ENCODE data around the gene CCDC167.

CCDC167 gene

GRCh38 chr6:37483917-37484785 lies 15.5 kb downstream of the CCDC167 start:
- peaks cover 37% of the 10 kb centered on the region for H3K4me1 Mint-ChIP-seq
- H3K4me3 Mint-ChIP-seq: no peak overlapping the region

GRCh38 chr6:37483252-37483901 lies 16.3 kb downstream of the CCDC167 start:
- Mint-ChIP-seq H3K27ac (no peak overlapping the region), H3K27me3 (ENCODE audit: low read depth) (peaks cover 26% of the 10 kb centered on the region), H3K4me1 (peaks cover 33% of the 10 kb centered on the region), H3K36me3 (ENCODE audit: low read depth) (peaks cover 34% of the 10 kb centered on the region), H3K4me3 (no peak overlapping the region), H3K9me3 (no peaks in the 10 kb centered on the region)
- TF ChIP-seq CTCF (IDR thresholded peaks at IDR 0.05; ENCODE audit: unreplicated experiment in 3 of 3): no peak

More at GRCh38 chr6:37483917-37484785, 15.5 kb downstream of the CCDC167 start:
- Mint-ChIP-seq H3K27ac (no peak overlapping the region), H3K9me3 (no peaks in the 10 kb centered on the region), H3K27me3 (ENCODE audit: low read depth) (peaks cover 33% of the 10 kb centered on the region), H3K36me3 (ENCODE audit: low read depth) (peaks cover 26% of the 10 kb centered on the region)
- peak; percentile 74 to 82 (median 81) for TF ChIP-seq CTCF (IDR thresholded peaks at IDR 0.05; ENCODE audit: unreplicated experiment in 3 of 3)

- peaks cover 24% of the 10 kb centered on the region for H3K27me3 Mint-ChIP-seq (ENCODE audit: low read depth)
- H3K9me3 Mint-ChIP-seq: no peaks in the 10 kb centered on the region
- no peak for TF ChIP-seq CTCF (IDR thresholded peaks at IDR 0.05; ENCODE audit: unreplicated experiment in 3 of 3)
- peaks cover 26% of the 10 kb centered on the region for H3K4me1 Mint-ChIP-seq
- peaks cover 35% of the 10 kb centered on the region for H3K36me3 Mint-ChIP-seq (ENCODE audit: low read depth)
- no peak overlapping the region for H3K4me3 Mint-ChIP-seq
- H3K27ac Mint-ChIP-seq: peak overlapping the region in 1 of 3 experiments; percentile 20
These were observed 17.0 kb downstream of the CCDC167 start for GRCh38 chr6:37482606-37483251.

- peaks cover 43% of the 10 kb centered on the region for H3K36me3 Mint-ChIP-seq (ENCODE audit: low read depth)
- H3K27me3 Mint-ChIP-seq (ENCODE audit: low read depth): peaks cover 24% of the 10 kb centered on the region
- no peak for TF ChIP-seq CTCF (IDR thresholded peaks at IDR 0.05; ENCODE audit: unreplicated experiment in 3 of 3)
- H3K4me3 Mint-ChIP-seq: peak overlapping the region in 1 of 3 experiments; percentile 14
- H3K27ac Mint-ChIP-seq: peak overlapping the region in 1 of 3 experiments; percentile 20
- H3K9me3 Mint-ChIP-seq: no peaks in the 10 kb centered on the region
- H3K4me1 Mint-ChIP-seq: peaks cover 24% of the 10 kb centered on the region
These were observed 17.7 kb downstream of the CCDC167 start for GRCh38 chr6:37481711-37482605.

GRCh38 chr6:37480951-37481534 lies 18.6 kb downstream of the CCDC167 start:
- no peaks in the 10 kb centered on the region for H3K9me3 Mint-ChIP-seq

More at GRCh38 chr6:37480951-37481534, 18.6 kb downstream of the CCDC167 start:
- Mint-ChIP-seq H3K4me3 (peak overlapping the region in 1 of 3 experiments; percentile 7), H3K27me3 (ENCODE audit: low read depth) (peaks cover 18% of the 10 kb centered on the region), H3K27ac (no peak overlapping the region), H3K4me1 (peaks cover 22% of the 10 kb centered on the region), H3K36me3 (ENCODE audit: low read depth) (peaks cover 48% of the 10 kb centered on the region)
- TF ChIP-seq CTCF (IDR thresholded peaks at IDR 0.05; ENCODE audit: unreplicated experiment in 3 of 3): no peak
